Dedifferentiated amniotic fluid mesenchymal stem cell (primary cell): Measurements from ENCODE around the gene MFF.
A peak's percentile ranks its signal among the peaks of the same experiment; 100 is the strongest.

Experiments used
- DNase-seq: peaks from one replicate; pipeline ENCODE4 v3.0.0-alpha.2; 2016; ENCODE audit errors: extremely low spot score

Gene MFF

GRCh38 chr2:227406177-227407031 lies 81.4 kb downstream of the MFF start:
- DNase-seq: peak; percentile 100
